Measurements from ENCODE around the gene GPR162. TPM values are rescaled to one million over a fixed set of nuclear protein-coding genes. Genes with fewer than 3 reads are reported as not detected.

The GPR162 gene
- total and polyA plus RNA-seq, 2 of the 4 experiments (the other 2 are of a cell fraction), result 2.9 to 6.0 TPM

DNA sequence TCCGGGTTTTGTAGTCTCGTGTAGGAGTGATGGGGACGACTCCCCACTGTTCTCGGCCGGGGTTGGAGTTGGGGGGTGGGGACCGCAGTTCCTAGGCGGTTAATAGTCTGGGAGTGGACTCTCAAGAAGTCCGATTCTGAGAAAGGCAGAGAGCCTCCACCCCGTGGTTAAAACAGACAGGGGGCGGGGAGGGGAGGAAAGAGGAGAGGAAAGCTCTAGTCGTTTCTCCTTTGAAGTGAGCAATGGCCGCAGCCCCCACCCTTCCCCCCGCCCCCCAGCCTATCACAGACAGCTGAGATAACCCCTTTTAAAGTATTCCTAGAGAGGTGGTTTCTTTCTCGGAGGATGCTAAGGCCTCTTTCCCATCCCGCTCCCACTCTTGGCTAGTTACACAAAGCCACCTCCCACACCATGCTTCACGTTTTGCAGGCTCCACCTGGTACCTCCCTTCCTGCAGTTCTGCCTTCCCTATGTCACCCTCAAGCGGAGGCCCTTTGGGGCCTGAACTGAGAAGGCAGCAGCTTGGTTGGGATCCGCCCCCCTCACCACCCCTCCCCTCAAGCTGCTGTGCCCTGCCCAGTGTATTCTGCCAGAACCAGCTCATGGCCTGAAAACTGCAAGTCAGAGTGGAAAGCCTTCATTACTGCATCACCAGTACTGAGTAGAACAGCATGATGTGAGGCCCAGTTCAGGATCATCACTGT, 31.2 kb downstream of the GPR162 start (continued):
- TF ChIP-seq NFE2L2 (IDR thresholded peaks at IDR 0.05; ENCODE audit: low read depth, low read length) (peak; percentile 61; the same call in 1 of the 2 replicates), SMC3 (IDR thresholded peaks at IDR 0.05; ENCODE audit: low read depth, low read length) (no peak)

DNA sequence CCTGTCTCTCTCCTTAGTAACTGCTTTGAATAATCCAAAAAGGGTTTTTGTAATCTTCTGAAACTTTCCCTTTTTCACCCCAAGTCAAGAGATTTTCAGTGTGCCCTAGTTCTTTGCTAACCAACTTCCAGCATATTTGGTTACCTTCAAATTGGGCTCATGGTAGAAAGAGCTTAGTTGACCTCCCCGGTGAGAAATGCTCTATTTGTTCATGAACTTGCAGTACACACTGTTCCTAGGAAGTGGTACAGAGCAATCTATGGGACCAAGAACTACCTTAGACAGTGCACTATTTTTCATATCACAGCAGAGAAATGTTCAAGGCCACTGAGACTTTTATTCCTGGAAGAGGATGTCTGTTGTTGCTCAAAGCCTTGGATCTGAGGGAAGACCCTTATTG, 32.0 kb downstream of the GPR162 start:
- Histone ChIP-seq H3K9me3 (ENCODE audit: control insufficient read depth, insufficient read depth, low read length) (no peaks in the 10 kb centered on the region), H3K4ac (ENCODE audit: low read depth, low read length) (0 out of 2 replicates have a peak overlapping the region, but pooled peaks have one; percentile 85), H2AFZ (replicated peaks; ENCODE audit: low read length, poor library complexity) (no peak overlapping the region), H4K5ac (ENCODE audit: low read depth, low read length) (no peak overlapping the region), H3K27ac (ENCODE audit: insufficient read depth, low read length) (no peak overlapping the region), H2BK20ac (ENCODE audit: low read depth, low read length) (no peak overlapping the region), H2BK120ac (ENCODE audit: low read depth, low read length) (no peak overlapping the region), H4K8ac (ENCODE audit: low read depth in 2 of 2, low read length in 2 of 2) (peak overlapping the region in 1 of 2 experiments; percentile 17; a peak in 2 of 4 replicates), H2BK5ac (ENCODE audit: low read depth, low read length, poor library complexity, severe bottlenecking) (peak overlapping the region; percentile 90), H3K18ac (ENCODE audit: low read depth, low read length) (no peak overlapping the region), H4K91ac (ENCODE audit: insufficient read depth, low read depth, low read length) (no peak overlapping the region), H3K9ac (ENCODE audit: low read depth, low read length) (peak overlapping the region; percentile 54; the same call in 1 of the 2 replicates), H3K56ac (ENCODE audit: extremely low read depth, insufficient read depth, low read length) (no peak overlapping the region), H3K4me2 (ENCODE audit: low read depth, low read length) (no peak overlapping the region), H3K14ac (replicated peaks; ENCODE audit: low read depth, low read length) (no peak overlapping the region), H3K23ac (ENCODE audit: low read depth, low read length) (peak overlapping the region; percentile 53; the same call in 1 of the 2 replicates), H3K4me1 (ENCODE audit: control insufficient read depth, insufficient read depth, low read length) (peaks cover 5% of the 10 kb centered on the region), H3K36me3 (ENCODE audit: control insufficient read depth, insufficient read depth, low read length) (peaks cover 38% of the 10 kb centered on the region), H2BK15ac (ENCODE audit: low read depth, low read length) (no peak overlapping the region), H2AK5ac (ENCODE audit: low read depth, low read length) (no peak overlapping the region), H2AK9ac (replicated peaks; ENCODE audit: low read depth, low read length, poor library complexity) (no peak overlapping the region), H3K9me1 (ENCODE audit: insufficient read depth, low read length) (no peaks in the 10 kb centered on the region), H3K79me1 (ENCODE audit: low read depth in 1 of 2, low read length in 2 of 2) (peaks cover 20 to 49% of the 10 kb centered on the region in 2 experiments), H3K4me3 (ENCODE audit: insufficient read depth, low read depth, low read length) (no peak overlapping the region), H4K20me1 (ENCODE audit: insufficient read depth, low read length) (peaks cover 15% of the 10 kb centered on the region), H3K27me3 (ENCODE audit: control insufficient read depth, insufficient read depth, low read length) (no peaks in the 10 kb centered on the region)
- no TSS peak for BruUV-seq (replicated peaks)
- in situ Hi-C loops (cut with MboI; ENCODE audit: low sequenced_read_pairs), result no loop called here
- WGBS, 2 experiments (ENCODE audit: extremely low coverage in 2 of 2, insufficient read length in 1 of 2), result no CpG with 5 or more reads among the region's 1 CpG
- POLR2A ChIA-PET (ENCODE audit: unreplicated experiment), result interaction anchor here (1.2 to 1.3 kb wide), 2 partner anchors 9 to 24 kb away, joined by 3 read pairs; no protein-coding TSS in a partner anchor
- DNase-seq (no peak), ATAC-seq (ENCODE audit: low read depth) (no peak)
- intact Hi-C loops (cut with micrococcal nuclease), result loop anchor here (2.0 kb wide), 1 partner anchor 15 kb away; no protein-coding TSS in a partner anchor
- dilution Hi-C loops (cut with HindIII; ENCODE audit: low sequenced_read_pairs, unreplicated experiment), result no loop called here
- TF ChIP-seq, protein P1, sequence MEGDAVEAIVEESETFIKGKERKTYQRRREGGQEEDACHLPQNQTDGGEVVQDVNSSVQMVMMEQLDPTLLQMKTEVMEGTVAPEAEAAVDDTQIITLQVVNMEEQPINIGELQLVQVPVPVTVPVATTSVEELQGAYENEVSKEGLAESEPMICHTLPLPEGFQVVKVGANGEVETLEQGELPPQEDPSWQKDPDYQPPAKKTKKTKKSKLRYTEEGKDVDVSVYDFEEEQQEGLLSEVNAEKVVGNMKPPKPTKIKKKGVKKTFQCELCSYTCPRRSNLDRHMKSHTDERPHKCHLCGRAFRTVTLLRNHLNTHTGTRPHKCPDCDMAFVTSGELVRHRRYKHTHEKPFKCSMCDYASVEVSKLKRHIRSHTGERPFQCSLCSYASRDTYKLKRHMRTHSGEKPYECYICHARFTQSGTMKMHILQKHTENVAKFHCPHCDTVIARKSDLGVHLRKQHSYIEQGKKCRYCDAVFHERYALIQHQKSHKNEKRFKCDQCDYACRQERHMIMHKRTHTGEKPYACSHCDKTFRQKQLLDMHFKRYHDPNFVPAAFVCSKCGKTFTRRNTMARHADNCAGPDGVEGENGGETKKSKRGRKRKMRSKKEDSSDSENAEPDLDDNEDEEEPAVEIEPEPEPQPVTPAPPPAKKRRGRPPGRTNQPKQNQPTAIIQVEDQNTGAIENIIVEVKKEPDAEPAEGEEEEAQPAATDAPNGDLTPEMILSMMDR (conservative IDR thresholded peaks at IDR 0.05; ENCODE audit: low read depth, low read length), result no peak
- TF ChIP-seq MXI1 (IDR thresholded peaks at IDR 0.05; ENCODE audit: borderline replicate concordance, low read depth, low read length) (no peak), CEBPB (IDR thresholded peaks at IDR 0.05; ENCODE audit: low read depth, low read length) (no peak), MAZ (IDR thresholded peaks at IDR 0.05; ENCODE audit: borderline replicate concordance, low read depth, low read length) (no peak), RAD21 (IDR thresholded peaks at IDR 0.05; ENCODE audit: low read length) (no peak), RCOR1 (IDR thresholded peaks at IDR 0.05; ENCODE audit: insufficient replicate concordance, low read length) (no peak)
- CTCF ChIA-PET, result interaction anchor here (1.0 to 3.3 kb wide), 3 partner anchors 12 to 100 kb away, joined by 3 to 10 read pairs (median 3); partner anchors contain the start of gene SPSB2

Data from IMR-90 (cell line).